HFF-Myc (cell line): ENCODE measurements around the gene GNG12.

Experiments used
- DNase-seq: peaks from one replicate; pipeline ENCODE4 v3.0.0-alpha.2; 2011; ENCODE audit warnings: low read depth; ENCODE audit errors: extremely low read depth
- H3K4me3 ChIP-seq: replicated peaks from 2 replicates; pipeline ENCODE4 v1.5.1; 2011; ENCODE audit warnings: low read depth, mild to moderate bottlenecking, control low read depth, low read length
- CTCF ChIP-seq: IDR thresholded peaks from 2 replicates; pipeline ENCODE4 v1.5.1; 2012; ENCODE audit warnings: mild to moderate bottlenecking, low read depth, low read length, control low read depth; ENCODE audit errors: missing control alignments

GNG12 gene

GRCh38 chr1:67741121-67741520 lies 92.1 kb downstream of the GNG12 start:
- no peak for DNase-seq
- TF ChIP-seq CTCF: no peak
- H3K4me3 ChIP-seq: no peak overlapping the region

DNA sequence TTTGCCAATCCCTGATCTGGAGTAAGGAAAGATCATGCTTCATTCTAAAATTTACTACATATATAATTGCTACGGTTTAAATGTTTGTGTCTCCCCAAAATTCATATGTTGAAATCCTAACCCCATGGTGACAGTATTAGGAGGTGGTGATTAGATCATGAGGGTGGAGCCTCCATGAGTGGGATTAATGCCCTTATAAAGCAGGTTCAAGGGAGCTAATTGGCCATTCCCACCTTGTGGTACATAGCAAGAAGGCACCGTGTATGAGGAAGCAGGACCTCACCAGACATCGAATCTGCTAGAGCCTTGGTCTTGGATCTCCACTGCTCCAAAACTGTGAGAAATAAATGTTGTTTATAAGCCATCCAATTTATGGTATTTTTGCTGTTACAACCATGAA lies 92.7 kb downstream of the GNG12 start:
- no peak for DNase-seq
- no peak overlapping the region for H3K4me3 ChIP-seq
- TF ChIP-seq CTCF: no peak

DNA sequence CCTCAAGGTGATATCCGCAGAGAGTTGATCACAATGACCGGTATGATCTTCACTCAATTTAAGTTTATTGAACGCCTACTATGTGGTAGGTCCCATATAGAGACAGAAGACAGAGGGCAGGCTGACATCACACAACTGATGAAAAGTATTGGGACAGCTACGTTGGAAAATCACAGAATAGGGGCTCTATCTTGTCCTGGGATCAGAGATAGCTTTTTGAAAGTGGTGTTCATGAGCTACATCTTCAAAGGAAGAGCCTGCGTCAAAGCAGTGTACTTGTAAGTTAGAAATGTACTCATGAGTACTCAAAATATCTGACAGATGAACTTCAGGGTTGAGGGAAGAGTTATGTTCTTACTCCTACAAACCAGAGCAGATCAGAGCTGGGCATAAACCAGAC lies 93.9 kb downstream of the GNG12 start:
- H3K4me3 ChIP-seq: no peak overlapping the region
- TF ChIP-seq CTCF: no peak
- no peak for DNase-seq

DNA sequence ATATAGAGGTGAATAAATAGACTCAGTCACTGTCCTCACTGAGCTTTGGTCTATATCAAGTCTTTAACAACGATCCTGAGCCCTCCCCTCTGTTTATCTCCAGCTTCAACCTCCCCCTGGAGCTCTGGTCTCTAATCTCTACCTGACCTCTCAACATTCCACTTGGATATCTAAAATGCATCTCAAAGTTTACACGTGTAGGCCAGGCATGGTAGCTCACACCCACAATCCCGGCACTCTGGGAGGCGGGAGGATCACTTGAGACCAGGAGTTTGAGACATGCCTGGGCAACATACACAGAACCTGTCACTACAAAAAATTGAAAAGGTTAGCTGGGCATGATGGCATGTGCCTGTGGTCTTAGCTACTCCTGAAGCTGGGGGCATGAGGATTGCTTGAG lies 94.9 kb downstream of the GNG12 start:
- TF ChIP-seq CTCF: no peak
- H3K4me3 ChIP-seq: no peak overlapping the region
- no peak for DNase-seq

GRCh38 chr1:67737875-67738274 lies 95.4 kb downstream of the GNG12 start:
- TF ChIP-seq CTCF: no peak
- DNase-seq: no peak

GRCh38 chr1:67736750-67737149 lies 96.5 kb downstream of the GNG12 start:
- peak overlapping the region; percentile 20; the same call in 1 of the 2 replicates for H3K4me3 ChIP-seq
- no peak for TF ChIP-seq CTCF
- no peak for DNase-seq

More at GRCh38 chr1:67737875-67738274, 95.4 kb downstream of the GNG12 start:
- H3K4me3 ChIP-seq: no peak overlapping the region
